Measurements from ENCODE around the gene FPR3. TPM values are rescaled to one million over a fixed set of nuclear protein-coding genes. Genes with fewer than 3 reads are reported as not detected.

Gene FPR3
- total RNA-seq, 4 donors from 2014 or later: 3.4 to 4.8 TPM; not detected in 2

DNA sequence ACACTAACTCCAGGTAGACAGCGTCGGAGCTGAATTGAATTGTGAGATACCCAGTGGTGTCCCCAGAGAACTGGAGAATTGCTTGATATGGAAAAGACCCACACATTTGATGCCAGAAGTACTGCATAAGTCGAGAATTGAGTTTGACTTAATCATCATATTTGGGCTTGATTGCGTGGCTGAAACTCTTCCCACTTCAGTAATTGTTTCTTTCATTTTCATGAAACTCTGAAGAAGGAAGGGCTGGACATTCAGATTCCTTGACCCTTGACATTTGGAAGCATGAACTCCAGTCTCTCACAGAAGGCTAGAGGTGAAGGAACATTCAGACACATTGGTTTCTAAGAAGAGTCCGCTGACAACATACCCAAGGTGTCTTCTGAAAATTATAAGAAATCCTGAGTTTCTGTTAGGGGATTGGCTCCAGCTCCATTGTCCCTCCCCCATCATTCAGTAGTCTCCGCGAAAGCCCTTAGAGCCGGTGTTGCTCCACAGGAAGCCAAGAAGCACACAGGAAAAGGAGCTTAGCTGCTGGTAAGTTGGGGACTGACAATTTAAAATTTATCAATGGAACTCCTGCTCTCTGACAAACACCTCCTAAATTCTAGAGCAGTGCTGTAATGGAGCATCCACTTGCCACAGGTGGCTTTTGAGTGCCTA lies 34.1 kb upstream of the FPR3 start, which contains the start of gene FPR2:
Gene FPR2 (plus strand): TSS at position 484 of the 660 bp plus-strand sequence. CDS start 7,479 bp downstream, outside the sequence.
- in situ Hi-C loops (cut with MboI; ENCODE audit: low pct_ligation_motif_present in 1 of 4, low pct_unique_long_range_greater_than_20kb in 1 of 4, low sequenced_read_pairs in 3 of 4) (no loop called here), intact Hi-C loops (cut with DNase I; ENCODE audit: low total_unique reads) (no loop called here)
- H3K4me1 ChIP-seq: no peaks in the 10 kb centered on the region
- TF ChIP-seq EP300 (IDR thresholded peaks at IDR 0.05; ENCODE audit: low read depth): no peak
- TF ChIP-seq, protein P1, sequence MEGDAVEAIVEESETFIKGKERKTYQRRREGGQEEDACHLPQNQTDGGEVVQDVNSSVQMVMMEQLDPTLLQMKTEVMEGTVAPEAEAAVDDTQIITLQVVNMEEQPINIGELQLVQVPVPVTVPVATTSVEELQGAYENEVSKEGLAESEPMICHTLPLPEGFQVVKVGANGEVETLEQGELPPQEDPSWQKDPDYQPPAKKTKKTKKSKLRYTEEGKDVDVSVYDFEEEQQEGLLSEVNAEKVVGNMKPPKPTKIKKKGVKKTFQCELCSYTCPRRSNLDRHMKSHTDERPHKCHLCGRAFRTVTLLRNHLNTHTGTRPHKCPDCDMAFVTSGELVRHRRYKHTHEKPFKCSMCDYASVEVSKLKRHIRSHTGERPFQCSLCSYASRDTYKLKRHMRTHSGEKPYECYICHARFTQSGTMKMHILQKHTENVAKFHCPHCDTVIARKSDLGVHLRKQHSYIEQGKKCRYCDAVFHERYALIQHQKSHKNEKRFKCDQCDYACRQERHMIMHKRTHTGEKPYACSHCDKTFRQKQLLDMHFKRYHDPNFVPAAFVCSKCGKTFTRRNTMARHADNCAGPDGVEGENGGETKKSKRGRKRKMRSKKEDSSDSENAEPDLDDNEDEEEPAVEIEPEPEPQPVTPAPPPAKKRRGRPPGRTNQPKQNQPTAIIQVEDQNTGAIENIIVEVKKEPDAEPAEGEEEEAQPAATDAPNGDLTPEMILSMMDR (IDR thresholded peaks at IDR 0.05): no peak
- no peak for TF ChIP-seq POLR2A (IDR thresholded peaks at IDR 0.05)
- no peak for TF ChIP-seq POLR2AphosphoS5 (IDR thresholded peaks at IDR 0.05)
- H3K27me3 ChIP-seq: no peaks in the 10 kb centered on the region
- H3K27ac ChIP-seq: no peak within 1 kb of the TSS
- H3K4me3 ChIP-seq: no peak within 1 kb of the TSS
- H3K36me3 ChIP-seq: no peaks in the 10 kb centered on the region
- H3K9me3 ChIP-seq: no peaks in the 10 kb centered on the region
- DNase-seq: no peak
- 67% methylated on average over 8 of the region's 8 CpGs; no CpG with 5 or more reads in 1 of the 2 donors for WGBS, 2 donors (ENCODE audit: low coverage in 1 of 2)

GRCh38 chr19:51761696-51762095 lies 33.3 kb upstream of the FPR3 start:
- WGBS, 2 donors (ENCODE audit: low coverage in 1 of 2): 62 to 78% methylated on average over 3 to 7 of the region's 7 CpGs
- DNase-seq: no peak
- no peaks in the 10 kb centered on the region for H3K4me1 ChIP-seq
- intact Hi-C loops (cut with DNase I; ENCODE audit: low total_unique reads): no loop called here
- in situ Hi-C loops (cut with MboI; ENCODE audit: low pct_ligation_motif_present in 1 of 4, low pct_unique_long_range_greater_than_20kb in 1 of 4, low sequenced_read_pairs in 3 of 4): no loop called here
- no peaks in the 10 kb centered on the region for H3K9me3 ChIP-seq
- H3K36me3 ChIP-seq: no peaks in the 10 kb centered on the region
- H3K27me3 ChIP-seq: no peaks in the 10 kb centered on the region
- no peak for TF ChIP-seq POLR2A (IDR thresholded peaks at IDR 0.05)
- no peak for TF ChIP-seq POLR2AphosphoS5 (IDR thresholded peaks at IDR 0.05)
- no peak for TF ChIP-seq EP300 (IDR thresholded peaks at IDR 0.05; ENCODE audit: low read depth)
- TF ChIP-seq, protein P1 (IDR thresholded peaks at IDR 0.05): no peak
- H3K4me3 ChIP-seq: no peak overlapping the region
- H3K27ac ChIP-seq: no peak overlapping the region

DNA sequence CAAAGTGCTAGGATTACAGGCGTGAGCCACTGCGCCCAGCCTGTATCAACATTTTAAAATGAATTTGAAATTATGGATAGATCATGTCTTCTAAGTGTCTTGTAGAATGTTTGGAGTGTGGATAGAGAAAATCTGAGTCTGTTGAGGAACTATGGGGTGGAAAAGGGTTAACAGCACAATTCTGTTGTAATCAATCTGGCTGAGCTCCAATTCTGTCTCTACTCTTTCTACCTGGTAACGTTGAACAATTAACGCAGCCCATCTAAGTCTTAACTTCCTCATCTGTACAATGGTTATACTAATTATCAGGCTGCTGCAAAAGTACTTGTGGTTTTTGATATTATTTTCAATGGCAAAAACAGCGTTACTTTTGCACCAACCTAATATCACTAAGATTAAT lies 29.9 kb upstream of the FPR3 start:
- whole genome bisulfite sequencing, 2 donors (ENCODE audit: low coverage in 1 of 2): 47 to 53% methylated on average over 5 of the region's 5 CpGs
- H3K36me3 ChIP-seq: no peaks in the 10 kb centered on the region
- in situ Hi-C loops (cut with MboI; ENCODE audit: low pct_ligation_motif_present in 1 of 4, low pct_unique_long_range_greater_than_20kb in 1 of 4, low sequenced_read_pairs in 3 of 4) (no loop called here), intact Hi-C loops (cut with DNase I; ENCODE audit: low total_unique reads) (no loop called here)
- TF ChIP-seq, protein P1 (IDR thresholded peaks at IDR 0.05): no peak
- no peak for TF ChIP-seq EP300 (IDR thresholded peaks at IDR 0.05; ENCODE audit: low read depth)
- no peak for TF ChIP-seq POLR2A (IDR thresholded peaks at IDR 0.05)
- no peak for TF ChIP-seq POLR2AphosphoS5 (IDR thresholded peaks at IDR 0.05)
- no peak overlapping the region for H3K27ac ChIP-seq
- no peaks in the 10 kb centered on the region for H3K27me3 ChIP-seq
- no peak overlapping the region for H3K4me3 ChIP-seq
- no peaks in the 10 kb centered on the region for H3K4me1 ChIP-seq
- no peak for DNase-seq
- no peaks in the 10 kb centered on the region for H3K9me3 ChIP-seq

DNA sequence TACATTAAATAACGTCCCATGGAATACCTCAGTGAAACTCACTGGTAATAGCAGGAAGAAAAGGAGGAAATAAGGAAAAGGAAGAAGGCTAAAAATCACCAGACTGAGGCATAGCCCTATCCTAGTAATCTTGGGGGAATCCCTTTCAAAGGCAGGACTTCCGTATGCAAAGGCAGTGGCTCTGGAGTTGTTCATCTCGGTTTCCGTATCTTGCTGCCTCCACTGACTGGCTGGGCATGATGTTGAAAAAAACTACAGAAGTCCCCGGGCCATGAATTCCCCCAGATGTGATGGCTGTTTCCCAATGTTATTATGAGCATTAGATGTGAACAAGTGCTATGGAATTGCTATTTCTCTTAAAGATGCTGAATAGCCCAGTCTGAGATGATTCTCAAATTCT lies 28.5 kb upstream of the FPR3 start:
- intact Hi-C loops (cut with DNase I; ENCODE audit: low total_unique reads) (no loop called here), in situ Hi-C loops (cut with MboI; ENCODE audit: low pct_ligation_motif_present in 1 of 4, low pct_unique_long_range_greater_than_20kb in 1 of 4, low sequenced_read_pairs in 3 of 4) (no loop called here)
- H3K4me3 ChIP-seq: no peak overlapping the region
- no peaks in the 10 kb centered on the region for H3K4me1 ChIP-seq
- H3K27me3 ChIP-seq: no peaks in the 10 kb centered on the region
- H3K27ac ChIP-seq: no peak overlapping the region
- DNase-seq: no peak
- no peaks in the 10 kb centered on the region for H3K9me3 ChIP-seq
- H3K36me3 ChIP-seq: no peaks in the 10 kb centered on the region
- TF ChIP-seq POLR2A (IDR thresholded peaks at IDR 0.05) (no peak), POLR2AphosphoS5 (IDR thresholded peaks at IDR 0.05) (no peak), EP300 (IDR thresholded peaks at IDR 0.05; ENCODE audit: low read depth) (no peak)
- TF ChIP-seq, protein P1 (IDR thresholded peaks at IDR 0.05): no peak
- 60 to 62% methylated on average over 3 to 5 of the region's 5 CpGs for WGBS, 2 donors (ENCODE audit: low coverage in 1 of 2)

Data from transverse colon (tissue), 4 donors.